Liver (tissue), 9 donors: ENCODE data around the gene NLGN1. TPM values are rescaled to one million over a fixed set of nuclear protein-coding genes. Genes with fewer than 3 reads are reported as not detected.

Source experiments
- DNase-seq: peaks from one replicate; pipeline ENCODE4 v3.0.0-alpha.2; 2017; ENCODE audit warnings: low spot score
- H3K27ac ChIP-seq, 2 donors: one replicate each; pipeline ENCODE4 v1.7.0; 2013; ENCODE audit warnings: inconsistent platforms in 2 of 2, low read length in 2 of 2, control low read depth in 1 of 2, low read depth in 1 of 2, mild to moderate bottlenecking in 1 of 2
- H3K27me3 ChIP-seq, 4 donors: one replicate each; pipeline versions ENCODE4 v1.6.1 to v1.7.0; 2013; ENCODE audit warnings: low read length in 3 of 4, inconsistent platforms in 1 of 4, mild to moderate bottlenecking in 1 of 4, moderate library complexity in 1 of 4; ENCODE audit not compliant: control insufficient read depth in 4 of 4, insufficient read depth in 4 of 4
- H3K36me3 ChIP-seq, 4 donors: one replicate each; pipeline versions ENCODE4 v1.6.1 to v1.7.0; 2013; ENCODE audit warnings: low read length in 3 of 4, mild to moderate bottlenecking in 3 of 4, low read depth in 1 of 4, moderate library complexity in 1 of 4; ENCODE audit not compliant: control insufficient read depth in 4 of 4, insufficient read depth in 3 of 4
- H3K4me1 ChIP-seq, 4 donors: one replicate each; pipeline versions ENCODE4 v1.6.1 to v1.7.0; 2013; ENCODE audit warnings: low read length in 3 of 4, mild to moderate bottlenecking in 3 of 4, moderate library complexity in 1 of 4; ENCODE audit not compliant: control insufficient read depth in 4 of 4, insufficient read depth in 4 of 4
- H3K4me3 ChIP-seq, 3 donors: one replicate each; pipeline versions ENCODE4 v1.6.1 to v1.7.0; 2013; ENCODE audit warnings: low read length in 3 of 3, control low read depth in 1 of 3, low read depth in 1 of 3, mild to moderate bottlenecking in 1 of 3
- H3K9ac ChIP-seq, 2 donors: one replicate each; pipeline ENCODE4 v1.7.0; 2013; ENCODE audit warnings: low read length in 2 of 2, mild to moderate bottlenecking in 2 of 2, moderate library complexity in 2 of 2, control low read depth in 1 of 2, low read depth in 1 of 2
- H3K9me3 ChIP-seq, 4 donors: one replicate each; pipeline versions ENCODE4 v1.6.1 to v1.7.0; 2013; ENCODE audit warnings: low read length in 3 of 4; ENCODE audit not compliant: control insufficient read depth in 4 of 4
- EGR1 ChIP-seq, 2 donors: IDR thresholded peaks; 2 replicates each; pipeline ENCODE4 v1.6.1; 2016 to 2018; ENCODE audit warnings: antibody characterized with exemption in 2 of 2, low read depth in 2 of 2
- FOXA1 ChIP-seq: IDR thresholded peaks from 2 replicates; pipeline ENCODE4 v1.6.1; 2016; ENCODE audit warnings: antibody characterized with exemption
- FOXA2 ChIP-seq: IDR thresholded peaks from 2 replicates; pipeline ENCODE4 v1.6.1; 2016; ENCODE audit warnings: antibody characterized with exemption
- GABPA ChIP-seq, 2 donors: IDR thresholded peaks in 1 of 2; conservative IDR thresholded peaks in 1 of 2; 2 replicates each; pipeline ENCODE4 v1.6.1; 2016; ENCODE audit warnings: antibody characterized with exemption in 2 of 2, mild to moderate bottlenecking in 1 of 2, moderate library complexity in 1 of 2
- HNF4A ChIP-seq, 2 donors: conservative IDR thresholded peaks; 2 replicates each; pipeline ENCODE4 v1.6.1; 2016; ENCODE audit warnings: antibody characterized with exemption in 2 of 2, mild to moderate bottlenecking in 2 of 2
- HNF4G ChIP-seq: IDR thresholded peaks from 2 replicates; pipeline ENCODE4 v1.6.1; 2016; ENCODE audit warnings: antibody characterized with exemption
- JUND ChIP-seq, 2 donors: IDR thresholded peaks; 2 replicates each; pipeline ENCODE4 v1.6.1; 2016; ENCODE audit warnings: antibody characterized with exemption in 2 of 2
- NR2F2 ChIP-seq: IDR thresholded peaks from 2 replicates; pipeline ENCODE4 v1.6.1; 2016; ENCODE audit warnings: antibody characterized with exemption
- RAD21 ChIP-seq, 2 donors: IDR thresholded peaks; 2 replicates each; pipeline ENCODE4 v1.6.1; 2016; ENCODE audit warnings: antibody characterized with exemption in 2 of 2, mild to moderate bottlenecking in 2 of 2
- RXRA ChIP-seq, 2 donors: IDR thresholded peaks; 2 replicates each; pipeline ENCODE4 v1.6.1; 2017 to 2018; ENCODE audit warnings: antibody characterized with exemption in 2 of 2, mild to moderate bottlenecking in 1 of 2
- SP1 ChIP-seq: IDR thresholded peaks from 2 replicates; pipeline ENCODE4 v1.6.1; 2018; ENCODE audit warnings: antibody characterized with exemption, mild to moderate bottlenecking
- TAF1 ChIP-seq: conservative IDR thresholded peaks from 2 replicates; pipeline ENCODE4 v1.6.1; 2016; ENCODE audit warnings: antibody characterized with exemption, mild to moderate bottlenecking
- YY1 ChIP-seq: IDR thresholded peaks from 2 replicates; pipeline ENCODE4 v1.6.1; 2016; ENCODE audit warnings: antibody characterized with exemption, mild to moderate bottlenecking
- WGBS: extraction: QIAGEN DNeasy Blood & Tissue Kit; methylation state at CpG from one replicate; pipeline ENCODE4 v1.1.7; 2013; 5-methylcytosine and 5-hydroxymethylcytosine counted together
- polyA plus RNA-seq, 2 donors: library from polyadenylated mRNA; stranded (reverse) in 1 of 2; unstranded in 1 of 2; fragments of 200-250 nt in 1 of 2; fragments of >200 nt in 1 of 2; fragmentation: Nextera tagmentation in 1 of 2; extraction: Ambion mirVana in 1 of 2; gene quantifications; one replicate each; pipeline versions ENCODE4 v1.2.1 to v1.2.3, GENCODE V29; 2013 to 2015
- total RNA-seq, 2 donors: library from RNA; depleted of rRNA; stranded (reverse); fragments of >200 nt; gene quantifications; one replicate each; pipeline ENCODE4 v1.2.3, GENCODE V29; 2014
- TF ChIP-seq, protein P1 (sequence below): IDR thresholded peaks from 2 replicates; pipeline ENCODE4 v1.6.1; 2016; ENCODE audit warnings: antibody characterized with exemption
- TF ChIP-seq, protein P2 (sequence below): IDR thresholded peaks from 2 replicates; pipeline ENCODE4 v1.6.1; 2016; ENCODE audit warnings: antibody characterized with exemption
- TF ChIP-seq, protein P3 (sequence below): IDR thresholded peaks from 2 replicates; pipeline ENCODE4 v1.6.1; 2016; ENCODE audit warnings: antibody characterized with exemption, mild to moderate bottlenecking
- TF ChIP-seq, protein P4 (sequence below): IDR thresholded peaks from 2 replicates; pipeline ENCODE4 v1.6.1; 2016; ENCODE audit warnings: antibody characterized with exemption
- TF ChIP-seq, protein P5 (sequence below): fragments of 150-350 bp; IDR thresholded peaks from 2 replicates; pipeline ENCODE4 v1.5.1; 2017; ENCODE audit warnings: improper control_type of control experiment, low read depth, low read length; ENCODE audit not compliant: missing input control
- donor health status: healthy.
- donor health status: healthy.
- donor health status: healthy.
- donor health status: healthy.
- donor health status: healthy.

The NLGN1 gene
- total and polyA plus RNA-seq, 4 donors = 0.02 to 0.67 (median 0.37) TPM; not detected in 1

DNA sequence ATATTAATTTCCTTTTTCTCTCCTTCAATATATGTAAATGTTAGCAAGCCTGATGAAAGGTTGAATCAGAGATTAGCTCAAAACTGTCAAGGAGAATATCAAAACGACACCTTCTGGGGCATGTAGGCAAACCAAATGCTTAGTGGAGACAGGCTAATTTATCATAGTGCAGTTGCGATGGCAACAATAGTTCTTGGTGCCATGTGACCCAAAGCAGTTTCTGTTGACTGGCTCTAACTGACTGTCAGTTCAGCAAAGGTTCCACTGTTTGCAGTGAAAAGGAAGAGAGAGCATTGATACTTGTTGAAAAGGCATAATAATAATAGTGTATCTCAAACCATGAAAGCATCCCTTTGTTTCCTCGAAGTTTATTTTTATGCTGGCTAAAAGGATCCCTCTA lies 513.9 kb downstream of the NLGN1 start:
- no peaks in the 10 kb centered on the region for H3K27me3 ChIP-seq
- H3K4me1 ChIP-seq = no peaks in the 10 kb centered on the region
- H3K27ac ChIP-seq = no peak overlapping the region
- H3K9me3 ChIP-seq = no peaks in the 10 kb centered on the region
- no peak overlapping the region for H3K4me3 ChIP-seq
- H3K9ac ChIP-seq = no peak overlapping the region
- DNase-seq = no peak
- H3K36me3 ChIP-seq = no peaks in the 10 kb centered on the region
- TF ChIP-seq, protein P1, sequence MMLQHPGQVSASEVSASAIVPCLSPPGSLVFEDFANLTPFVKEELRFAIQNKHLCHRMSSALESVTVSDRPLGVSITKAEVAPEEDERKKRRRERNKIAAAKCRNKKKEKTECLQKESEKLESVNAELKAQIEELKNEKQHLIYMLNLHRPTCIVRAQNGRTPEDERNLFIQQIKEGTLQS = no peak
- no peak for TF ChIP-seq NR2F2
- TF ChIP-seq, protein P2, sequence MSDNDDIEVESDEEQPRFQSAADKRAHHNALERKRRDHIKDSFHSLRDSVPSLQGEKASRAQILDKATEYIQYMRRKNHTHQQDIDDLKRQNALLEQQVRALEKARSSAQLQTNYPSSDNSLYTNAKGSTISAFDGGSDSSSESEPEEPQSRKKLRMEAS = no peak
- TF ChIP-seq TAF1 = no peak
- no peak for TF ChIP-seq YY1
- TF ChIP-seq, protein P3, sequence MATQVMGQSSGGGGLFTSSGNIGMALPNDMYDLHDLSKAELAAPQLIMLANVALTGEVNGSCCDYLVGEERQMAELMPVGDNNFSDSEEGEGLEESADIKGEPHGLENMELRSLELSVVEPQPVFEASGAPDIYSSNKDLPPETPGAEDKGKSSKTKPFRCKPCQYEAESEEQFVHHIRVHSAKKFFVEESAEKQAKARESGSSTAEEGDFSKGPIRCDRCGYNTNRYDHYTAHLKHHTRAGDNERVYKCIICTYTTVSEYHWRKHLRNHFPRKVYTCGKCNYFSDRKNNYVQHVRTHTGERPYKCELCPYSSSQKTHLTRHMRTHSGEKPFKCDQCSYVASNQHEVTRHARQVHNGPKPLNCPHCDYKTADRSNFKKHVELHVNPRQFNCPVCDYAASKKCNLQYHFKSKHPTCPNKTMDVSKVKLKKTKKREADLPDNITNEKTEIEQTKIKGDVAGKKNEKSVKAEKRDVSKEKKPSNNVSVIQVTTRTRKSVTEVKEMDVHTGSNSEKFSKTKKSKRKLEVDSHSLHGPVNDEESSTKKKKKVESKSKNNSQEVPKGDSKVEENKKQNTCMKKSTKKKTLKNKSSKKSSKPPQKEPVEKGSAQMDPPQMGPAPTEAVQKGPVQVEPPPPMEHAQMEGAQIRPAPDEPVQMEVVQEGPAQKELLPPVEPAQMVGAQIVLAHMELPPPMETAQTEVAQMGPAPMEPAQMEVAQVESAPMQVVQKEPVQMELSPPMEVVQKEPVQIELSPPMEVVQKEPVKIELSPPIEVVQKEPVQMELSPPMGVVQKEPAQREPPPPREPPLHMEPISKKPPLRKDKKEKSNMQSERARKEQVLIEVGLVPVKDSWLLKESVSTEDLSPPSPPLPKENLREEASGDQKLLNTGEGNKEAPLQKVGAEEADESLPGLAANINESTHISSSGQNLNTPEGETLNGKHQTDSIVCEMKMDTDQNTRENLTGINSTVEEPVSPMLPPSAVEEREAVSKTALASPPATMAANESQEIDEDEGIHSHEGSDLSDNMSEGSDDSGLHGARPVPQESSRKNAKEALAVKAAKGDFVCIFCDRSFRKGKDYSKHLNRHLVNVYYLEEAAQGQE = no peak
- TF ChIP-seq SP1 = no peak
- TF ChIP-seq HNF4A (conservative IDR thresholded peaks at IDR 0.05) = no peak
- TF ChIP-seq, protein P4, sequence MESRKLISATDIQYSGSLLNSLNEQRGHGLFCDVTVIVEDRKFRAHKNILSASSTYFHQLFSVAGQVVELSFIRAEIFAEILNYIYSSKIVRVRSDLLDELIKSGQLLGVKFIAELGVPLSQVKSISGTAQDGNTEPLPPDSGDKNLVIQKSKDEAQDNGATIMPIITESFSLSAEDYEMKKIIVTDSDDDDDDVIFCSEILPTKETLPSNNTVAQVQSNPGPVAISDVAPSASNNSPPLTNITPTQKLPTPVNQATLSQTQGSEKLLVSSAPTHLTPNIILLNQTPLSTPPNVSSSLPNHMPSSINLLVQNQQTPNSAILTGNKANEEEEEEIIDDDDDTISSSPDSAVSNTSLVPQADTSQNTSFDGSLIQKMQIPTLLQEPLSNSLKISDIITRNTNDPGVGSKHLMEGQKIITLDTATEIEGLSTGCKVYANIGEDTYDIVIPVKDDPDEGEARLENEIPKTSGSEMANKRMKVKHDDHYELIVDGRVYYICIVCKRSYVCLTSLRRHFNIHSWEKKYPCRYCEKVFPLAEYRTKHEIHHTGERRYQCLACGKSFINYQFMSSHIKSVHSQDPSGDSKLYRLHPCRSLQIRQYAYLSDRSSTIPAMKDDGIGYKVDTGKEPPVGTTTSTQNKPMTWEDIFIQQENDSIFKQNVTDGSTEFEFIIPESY = no peak
- no peak for TF ChIP-seq EGR1 (IDR thresholded peaks at IDR 0.05; ENCODE audit: low read depth in 2 of 2)
- no peak for TF ChIP-seq JUND (IDR thresholded peaks at IDR 0.05)
- no peak for TF ChIP-seq FOXA2
- TF ChIP-seq HNF4G = no peak
- TF ChIP-seq, protein P5, sequence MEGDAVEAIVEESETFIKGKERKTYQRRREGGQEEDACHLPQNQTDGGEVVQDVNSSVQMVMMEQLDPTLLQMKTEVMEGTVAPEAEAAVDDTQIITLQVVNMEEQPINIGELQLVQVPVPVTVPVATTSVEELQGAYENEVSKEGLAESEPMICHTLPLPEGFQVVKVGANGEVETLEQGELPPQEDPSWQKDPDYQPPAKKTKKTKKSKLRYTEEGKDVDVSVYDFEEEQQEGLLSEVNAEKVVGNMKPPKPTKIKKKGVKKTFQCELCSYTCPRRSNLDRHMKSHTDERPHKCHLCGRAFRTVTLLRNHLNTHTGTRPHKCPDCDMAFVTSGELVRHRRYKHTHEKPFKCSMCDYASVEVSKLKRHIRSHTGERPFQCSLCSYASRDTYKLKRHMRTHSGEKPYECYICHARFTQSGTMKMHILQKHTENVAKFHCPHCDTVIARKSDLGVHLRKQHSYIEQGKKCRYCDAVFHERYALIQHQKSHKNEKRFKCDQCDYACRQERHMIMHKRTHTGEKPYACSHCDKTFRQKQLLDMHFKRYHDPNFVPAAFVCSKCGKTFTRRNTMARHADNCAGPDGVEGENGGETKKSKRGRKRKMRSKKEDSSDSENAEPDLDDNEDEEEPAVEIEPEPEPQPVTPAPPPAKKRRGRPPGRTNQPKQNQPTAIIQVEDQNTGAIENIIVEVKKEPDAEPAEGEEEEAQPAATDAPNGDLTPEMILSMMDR = no peak
- no peak for TF ChIP-seq RXRA (IDR thresholded peaks at IDR 0.05)
- TF ChIP-seq RAD21 (IDR thresholded peaks at IDR 0.05) = no peak
- no peak for TF ChIP-seq GABPA (IDR thresholded peaks at IDR 0.05 in 1 of 2, conservative IDR thresholded peaks at IDR 0.05 in 1 of 2)
- TF ChIP-seq FOXA1 = no peak
- 50% methylated on average over 3 of the region's 3 CpGs for WGBS
